GM13976 (cell line): ENCODE measurements around the gene CFHR5.
"Not testable (repeated sequence)": the region's sequence is repeated elsewhere in the genome, so short reads cannot be mapped to it uniquely, and the experiment has no call there.

Source experiments
- DNase-seq: peaks from one replicate; pipeline ENCODE4 v3.0.0; 2012; ENCODE audit warnings: low spot score
- CTCF ChIP-seq: IDR thresholded peaks from 2 replicates; pipeline ENCODE4 v1.5.1; 2012; ENCODE audit warnings: borderline replicate concordance, mild to moderate bottlenecking; ENCODE audit not compliant: insufficient read depth; ENCODE audit errors: extremely low read depth, missing control alignments, control extremely low read depth
- in situ Hi-C: fragments of 300-500 bp; cut with MboI; formaldehyde crosslinking; loops from one replicate; pipeline ENCODE4 v1.12.0; 2022; ENCODE audit warnings: low sequenced_read_pairs, mixed read lengths, inconsistent platforms; ENCODE audit not compliant: unreplicated experiment

Gene CFHR5

GRCh38 chr1:196960854-196961253 is 16.5 kb upstream of the CFHR5 start:
- DNase-seq: no peak
- TF ChIP-seq CTCF: no peak
- in situ Hi-C loops: no loop called here

GRCh38 chr1:196970182-196970581 is 7.2 kb upstream of the CFHR5 start:
- DNase-seq: no peak
- in situ Hi-C loops: no loop called here
- no peak for TF ChIP-seq CTCF

- in situ Hi-C loops: no loop called here
- no peak for DNase-seq
- no peak for TF ChIP-seq CTCF
These were observed 1.1 kb upstream of the CFHR5 start for GRCh38 chr1:196976278-196976677.

- in situ Hi-C loops: no loop called here
- TF ChIP-seq CTCF: no peak
- no peak for DNase-seq
These were observed 3.5 kb downstream of the CFHR5 start for GRCh38 chr1:196980859-196981258.

- in situ Hi-C loops, DNase-seq: not testable (repeated sequence)
These were observed 4.9 kb downstream of the CFHR5 start for GRCh38 chr1:196982247-196982646.

GRCh38 chr1:196991919-196992651 is 14.7 kb downstream of the CFHR5 start:
- in situ Hi-C loops, DNase-seq: not testable (repeated sequence)

- no peak for TF ChIP-seq CTCF
- in situ Hi-C loops: no loop called here
- no peak for DNase-seq
These were observed 16.6 kb downstream of the CFHR5 start for GRCh38 chr1:196993916-196994315.

GRCh38 chr1:196997423-196997822 is 20.1 kb downstream of the CFHR5 start:
- TF ChIP-seq CTCF: no peak
- in situ Hi-C loops: no loop called here
- no peak for DNase-seq
